Upper lobe of right lung (tissue), 1 donor: ENCODE measurements around the gene BTBD7. TPM values are rescaled to one million over a fixed set of nuclear protein-coding genes. Genes with fewer than 3 reads are reported as not detected.
"Not testable (repeated sequence)": the region's sequence is repeated elsewhere in the genome, so short reads cannot be mapped to it uniquely, and the experiment has no call there.

Experiments
- ATAC-seq: fragments of 200-7000 bp; cut with Tn5 transposase; one replicate; pipeline ENCODE4 v1.9.1; 2020; ENCODE audit warnings: mild to moderate bottlenecking, moderate library complexity
- DNase-seq: peaks from one replicate; pipeline ENCODE4 v3.0.0-alpha.2; 2020
- H3K27ac ChIP-seq: fragments of 200-600 bp; one replicate; pipeline ENCODE4 v1.8.0; 2022
- H3K27me3 ChIP-seq: fragments of 200-600 bp; one replicate; pipeline ENCODE4 v1.8.0; 2022; ENCODE audit warnings: mild to moderate bottlenecking
- H3K36me3 ChIP-seq: fragments of 200-600 bp; one replicate; pipeline ENCODE4 v1.8.0; 2022
- H3K4me1 ChIP-seq: fragments of 200-600 bp; one replicate; pipeline ENCODE4 v1.8.0; 2022
- H3K4me3 ChIP-seq: fragments of 200-600 bp; one replicate; pipeline ENCODE4 v1.8.0; 2022; ENCODE audit warnings: mild to moderate bottlenecking
- H3K9me3 ChIP-seq: fragments of 200-600 bp; one replicate; pipeline ENCODE4 v1.8.0; 2022
- CTCF ChIP-seq: fragments of 200-600 bp; IDR thresholded peaks from one replicate; pipeline ENCODE4 v1.8.0; 2022; ENCODE audit warnings: antibody characterized with exemption
- intact Hi-C: fragments of 100-400 bp; cut with DNase I; formaldehyde crosslinking; loops from one replicate; pipeline ENCODE4 v1.11.0; 2022
- total RNA-seq: library from RNA; stranded (reverse); fragmentation: NEBNext Ultra II Directional; extraction: Animal tissue kit (Norgen Biotek cat#: 25700); gene quantifications from one replicate; pipeline ENCODE4 v1.2.1, GENCODE V29; 2021
- donor health status: DM: no; HTN: yes; CAD: no; lungs with severe emphysema.

BTBD7 gene
- total RNA-seq, 1 donor from 2014 or later = 38.2 TPM

- no peak for TF ChIP-seq CTCF
- no peak for ATAC-seq
- no peak overlapping the region for H3K4me3 ChIP-seq
- no peak for DNase-seq
- no peaks in the 10 kb centered on the region for H3K9me3 ChIP-seq
- no peaks in the 10 kb centered on the region for H3K27me3 ChIP-seq
- H3K27ac ChIP-seq = no peak overlapping the region
- H3K4me1 ChIP-seq = no peaks in the 10 kb centered on the region
- intact Hi-C loops = no loop called here
- H3K36me3 ChIP-seq = no peaks in the 10 kb centered on the region
These were observed 36.3 kb upstream of the BTBD7 start for GRCh38 chr14:93368996-93369712.

- H3K9me3 ChIP-seq, H3K27ac ChIP-seq, ATAC-seq, H3K27me3 ChIP-seq, H3K36me3 ChIP-seq, H3K4me1 ChIP-seq, H3K4me3 ChIP-seq, DNase-seq, intact Hi-C loops: not testable (repeated sequence)
These were observed 22.0 kb upstream of the BTBD7 start for GRCh38 chr14:93354873-93355272.

GRCh38 chr14:93348292-93348691 is 15.5 kb upstream of the BTBD7 start:
- ATAC-seq = no peak
- no peak for DNase-seq
- Histone ChIP-seq H3K9me3 (no peaks in the 10 kb centered on the region), H3K27me3 (no peaks in the 10 kb centered on the region), H3K27ac (no peak overlapping the region), H3K4me1 (no peaks in the 10 kb centered on the region), H3K4me3 (no peak overlapping the region), H3K36me3 (no peaks in the 10 kb centered on the region)
- intact Hi-C loops = no loop called here
- TF ChIP-seq CTCF = no peak

- Histone ChIP-seq H3K27ac (no peak overlapping the region), H3K9me3 (no peaks in the 10 kb centered on the region), H3K27me3 (no peaks in the 10 kb centered on the region), H3K4me3 (no peak overlapping the region), H3K4me1 (no peaks in the 10 kb centered on the region), H3K36me3 (no peaks in the 10 kb centered on the region)
- no peak for TF ChIP-seq CTCF
- ATAC-seq (no peak), DNase-seq (no peak)
- intact Hi-C loops = no loop called here
These were observed 15.0 kb upstream of the BTBD7 start for GRCh38 chr14:93347850-93348249.

GRCh38 chr14:93346926-93347721 is 14.3 kb upstream of the BTBD7 start, which contains the start of gene COX8C:
Gene COX8C (plus strand): TSS chr14:93347182. CDS start chr14:93347269, 87 bp downstream.
- TF ChIP-seq CTCF = no peak
- Histone ChIP-seq H3K4me1 (no peaks in the 10 kb centered on the region), H3K27me3 (no peaks in the 10 kb centered on the region), H3K4me3 (no peak within 1 kb of the TSS), H3K36me3 (no peaks in the 10 kb centered on the region), H3K9me3 (no peaks in the 10 kb centered on the region), H3K27ac (no peak within 1 kb of the TSS)
- intact Hi-C loops = no loop called here
- ATAC-seq = peak; percentile 38
- DNase-seq = no peak

GRCh38 chr14:93343797-93344196 is 11.0 kb upstream of the BTBD7 start:
- Histone ChIP-seq H3K27me3 (no peaks in the 10 kb centered on the region), H3K36me3 (no peaks in the 10 kb centered on the region), H3K27ac (no peak overlapping the region), H3K4me1 (no peaks in the 10 kb centered on the region), H3K9me3 (no peaks in the 10 kb centered on the region), H3K4me3 (no peak overlapping the region)
- no peak for DNase-seq
- TF ChIP-seq CTCF = no peak
- no peak for ATAC-seq
- intact Hi-C loops = no loop called here
